Eye (tissue), 1 donor: Measurements from ENCODE around the gene NDP.

ENCODE experiments used
- DNase-seq: peaks from one replicate; pipeline ENCODE4 v3.0.0-alpha.2; 2015

NDP gene, protein sequence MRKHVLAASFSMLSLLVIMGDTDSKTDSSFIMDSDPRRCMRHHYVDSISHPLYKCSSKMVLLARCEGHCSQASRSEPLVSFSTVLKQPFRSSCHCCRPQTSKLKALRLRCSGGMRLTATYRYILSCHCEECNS

GRCh38 chrX:43973249-43974099, at the start of gene NDP:
Gene NDP (minus strand): TSS chrX:43973390. CDS start chrX:43958645, 14,745 bp downstream.
- DNase-seq: peak; percentile 68

- no peak for DNase-seq
These were observed 49.8 kb upstream of the NDP start for GRCh38 chrX:44022964-44023363.

DNA sequence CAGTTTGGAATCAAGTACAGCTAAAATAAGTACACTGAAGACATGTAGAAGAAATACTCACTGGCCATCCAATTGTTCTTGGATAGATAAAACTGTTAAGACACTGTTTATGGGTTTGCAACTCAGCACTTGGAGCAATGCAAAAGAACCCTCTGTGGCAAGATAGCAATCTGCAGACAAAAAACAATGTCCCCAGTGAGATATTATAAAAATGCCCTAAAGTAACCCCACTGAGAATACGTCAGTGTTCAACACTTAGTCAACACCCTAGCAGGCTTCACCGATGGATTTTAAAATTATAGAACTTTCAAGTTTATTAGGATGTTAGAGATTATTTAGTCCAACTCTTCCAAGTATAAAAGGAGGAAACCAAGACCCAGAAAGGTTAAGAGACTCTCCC, 47.5 kb upstream of the NDP start:
- no peak for DNase-seq

GRCh38 chrX:44019911-44020310, 46.7 kb upstream of the NDP start:
- DNase-seq: no peak

DNA sequence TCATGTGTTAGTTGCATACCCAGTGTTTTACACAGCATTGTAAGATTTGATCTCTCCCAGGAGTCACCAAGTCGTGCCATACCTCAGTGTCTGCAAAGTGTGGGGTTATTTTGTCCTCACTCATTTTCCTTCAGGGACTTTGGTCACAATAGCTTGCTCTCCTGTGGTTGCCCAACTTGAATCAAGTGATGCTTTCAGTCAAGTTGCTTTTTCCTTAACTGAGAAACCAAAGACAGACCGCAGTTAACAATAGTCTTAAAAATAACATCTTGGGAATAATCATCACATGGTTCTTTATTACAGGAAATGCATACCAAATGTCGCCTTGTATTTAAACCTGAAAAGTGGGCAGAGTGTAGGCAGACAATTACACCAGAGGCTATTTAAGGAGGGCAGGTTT, 44.5 kb upstream of the NDP start:
- DNase-seq: no peak

- DNase-seq: no peak
These were observed 43.7 kb upstream of the NDP start for GRCh38 chrX:44016906-44017305.

GRCh38 chrX:44012484-44013096, 39.4 kb upstream of the NDP start:
- DNase-seq: no peak

DNA sequence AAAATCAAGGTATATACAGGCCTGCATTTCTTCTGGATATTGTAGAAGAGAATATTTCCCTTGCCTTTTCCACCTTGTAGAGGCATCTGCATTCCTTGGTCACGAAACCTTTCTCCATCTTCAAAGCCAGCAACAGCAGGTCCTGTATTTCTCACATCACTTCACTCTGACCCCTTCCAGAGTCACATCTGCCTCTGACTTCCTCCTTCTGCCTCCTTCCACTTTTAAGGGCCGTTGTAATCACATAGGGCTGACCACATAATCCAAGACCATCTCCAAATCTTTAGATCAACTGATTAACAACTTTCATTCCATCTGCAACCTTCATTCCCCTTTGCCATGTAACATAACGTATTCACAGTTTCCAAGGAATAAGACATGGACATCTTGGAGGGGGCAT, 38.3 kb upstream of the NDP start:
- no peak for DNase-seq

DNA sequence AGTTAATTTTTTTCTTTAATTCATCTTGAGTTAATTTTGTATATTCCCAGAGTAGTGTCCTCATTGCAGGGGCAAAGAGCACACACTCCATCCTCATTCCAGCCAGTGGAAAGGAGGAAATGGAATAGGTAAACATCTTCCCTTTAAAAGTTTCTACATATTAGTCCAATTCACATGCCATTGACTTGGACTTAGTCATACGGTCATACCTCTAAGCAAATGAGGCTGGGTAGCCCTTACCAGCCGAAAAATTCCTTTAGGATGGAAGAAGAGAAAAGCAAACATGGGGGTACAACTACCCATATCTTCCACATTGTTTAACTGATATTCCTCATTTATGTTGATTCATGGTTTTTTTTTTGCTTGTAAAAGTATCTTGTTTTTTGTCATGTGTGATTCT, 37.4 kb upstream of the NDP start:
- no peak for DNase-seq

GRCh38 chrX:44006081-44006480, 32.9 kb upstream of the NDP start:
- DNase-seq: no peak

DNA sequence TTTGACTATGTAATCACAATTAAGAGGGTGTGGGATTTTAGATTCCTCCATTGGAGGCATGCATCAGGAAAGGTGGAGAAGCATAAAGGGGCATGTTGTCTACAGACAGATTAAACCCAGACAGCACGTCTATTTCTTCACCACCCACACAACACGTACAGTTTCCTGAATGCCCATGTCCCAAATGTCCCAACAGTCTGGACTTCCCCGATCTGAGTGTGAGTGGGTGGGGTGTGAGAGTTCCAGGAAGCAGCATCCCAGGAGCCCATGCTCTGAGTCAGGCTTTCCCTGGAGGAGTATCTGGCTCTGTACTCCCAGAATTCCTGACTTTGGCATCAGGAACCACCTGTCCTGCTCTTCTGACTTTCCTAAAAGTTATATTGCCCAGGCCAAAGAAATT, 30.8 kb upstream of the NDP start:
- DNase-seq: no peak

DNA sequence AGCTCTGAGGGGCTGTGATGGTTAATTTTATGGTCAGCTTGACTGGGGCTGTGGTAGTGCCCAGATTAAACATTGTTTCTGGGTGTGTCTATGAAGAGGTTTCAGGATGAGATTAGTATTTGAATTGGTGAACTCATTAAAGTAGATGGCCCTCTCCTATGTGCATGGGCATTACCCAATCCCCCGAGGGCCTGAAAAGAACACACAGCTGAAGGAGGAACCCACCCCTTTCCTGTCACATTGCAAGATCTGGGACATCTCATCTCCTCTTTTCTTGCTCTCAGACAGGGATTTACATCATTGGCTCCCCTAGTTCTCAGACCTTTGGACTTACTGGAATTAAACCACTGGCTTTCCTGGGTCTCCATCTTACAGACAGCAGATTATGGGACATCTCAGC, 29.4 kb upstream of the NDP start:
- DNase-seq: no peak

DNA sequence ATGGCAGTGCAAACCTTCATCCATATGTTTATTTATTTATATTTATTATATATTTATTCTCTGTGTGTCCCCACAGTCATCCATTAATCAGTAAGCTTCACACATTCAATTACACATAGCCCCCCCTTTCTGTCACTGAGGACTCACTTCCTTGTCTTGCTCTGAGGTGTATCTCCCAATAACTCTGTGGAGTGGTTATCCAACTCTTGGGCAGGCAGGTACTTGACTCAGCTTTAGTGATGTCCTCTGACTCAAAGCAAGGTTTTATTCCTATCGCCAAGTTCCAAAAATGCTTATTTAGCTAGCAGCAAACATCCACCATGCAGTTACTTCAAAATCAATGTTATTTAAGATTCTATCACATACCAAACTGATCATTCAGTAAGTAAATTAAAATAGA, 25.2 kb upstream of the NDP start:
- no peak for DNase-seq

- DNase-seq: no peak
These were observed 23.3 kb upstream of the NDP start for GRCh38 chrX:43996491-43996890.

DNA sequence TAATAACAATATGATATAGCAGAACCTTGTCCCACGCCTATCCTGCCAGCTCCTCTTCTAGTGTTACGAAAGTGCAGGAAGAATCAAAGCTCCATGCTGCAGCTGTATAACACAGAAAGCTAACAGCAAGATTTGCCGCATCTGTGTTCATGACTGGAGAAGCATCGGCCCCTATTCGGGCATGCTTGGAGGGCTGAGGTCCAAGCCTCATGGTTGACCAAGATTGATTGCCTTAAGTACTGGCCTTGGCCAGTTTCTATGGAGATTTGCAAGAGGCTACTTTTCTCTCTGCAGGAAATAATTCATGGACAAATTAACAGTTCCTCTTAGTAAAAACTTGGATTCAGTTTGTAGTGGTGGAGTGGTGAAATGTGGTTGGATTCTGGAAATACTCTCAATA, 12.9 kb upstream of the NDP start:
- no peak for DNase-seq

DNA sequence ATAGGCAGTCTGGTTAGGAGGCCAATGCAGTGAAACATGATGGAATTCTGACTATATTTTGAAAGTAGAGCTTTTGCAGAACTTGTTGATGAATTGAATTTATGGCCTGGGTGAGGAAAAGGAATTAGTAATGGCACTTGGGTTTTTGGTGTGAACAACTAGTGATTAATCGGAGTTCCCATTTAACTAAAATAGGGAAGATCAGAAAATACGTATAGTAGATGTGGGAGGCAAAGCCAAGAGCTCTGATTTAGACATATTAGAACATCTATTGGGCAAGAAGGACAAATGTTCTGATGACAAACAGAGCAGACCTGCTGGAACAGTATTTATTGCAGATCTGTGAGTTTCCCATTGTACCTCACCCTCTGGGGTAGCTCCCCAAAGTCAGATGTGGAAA, 12.3 kb upstream of the NDP start:
- DNase-seq: no peak

DNA sequence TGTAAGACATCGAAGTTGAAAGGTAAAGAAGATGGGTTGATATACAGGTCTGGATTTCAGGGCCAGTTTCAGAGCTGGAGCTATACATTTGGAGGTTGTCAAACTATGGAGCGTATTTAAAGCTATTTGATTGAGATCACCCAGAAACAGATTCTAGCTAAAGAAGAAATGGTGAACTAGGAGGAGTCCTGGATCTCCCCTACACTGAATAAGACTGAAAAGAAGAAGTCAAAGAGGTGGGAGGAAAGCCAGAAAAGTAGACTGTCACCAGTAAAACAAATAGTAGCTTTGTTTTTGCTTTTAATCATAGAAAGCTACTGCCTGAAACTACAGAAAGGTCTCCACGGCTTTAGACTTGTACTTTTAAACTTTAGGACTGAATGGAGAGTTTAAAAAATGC, 5.0 kb upstream of the NDP start:
- no peak for DNase-seq

DNA sequence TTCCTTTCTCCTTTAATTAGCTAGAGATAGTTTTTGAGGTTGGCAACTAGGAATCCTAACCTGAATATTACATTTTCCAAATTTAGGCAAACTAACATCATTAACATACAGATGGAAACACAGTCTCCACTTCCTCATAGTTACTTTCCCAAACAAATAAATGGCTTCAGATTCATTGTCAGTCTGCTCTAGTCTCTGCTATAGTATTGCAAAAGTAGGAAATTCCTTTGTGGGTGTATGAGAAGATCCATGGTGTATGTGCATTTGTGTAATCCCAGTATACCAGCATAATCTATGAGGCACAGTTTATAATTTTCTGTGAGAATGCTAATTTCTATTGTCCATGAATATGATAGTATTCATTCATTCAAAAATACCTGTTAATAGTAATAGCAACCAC, 3.0 kb upstream of the NDP start:
- DNase-seq: no peak

- DNase-seq: no peak
These were observed 2.6 kb upstream of the NDP start for GRCh38 chrX:43975796-43976195.

GRCh38 chrX:43974741-43975465, 1.7 kb upstream of the NDP start:
- DNase-seq: no peak

- DNase-seq: no peak
These were observed 898 bp upstream of the NDP start for GRCh38 chrX:43974100-43974475.

- peak; percentile 50 for DNase-seq
These were observed 926 bp downstream of the NDP start for GRCh38 chrX:43971966-43972961.
